Measurements from ENCODE around the gene SLC9A8.

The SLC9A8 gene

GRCh38 chr20:49814057-49814694 lies 1.5 kb downstream of the SLC9A8 start:
- DNase-seq: no peak

- no peak for DNase-seq
Observed at GRCh38 chr20:49818816-49819215, 6.2 kb downstream of the SLC9A8 start.

- no peak for DNase-seq
Observed at GRCh38 chr20:49819702-49820101, 7.1 kb downstream of the SLC9A8 start.

GRCh38 chr20:49821381-49821780 lies 8.8 kb downstream of the SLC9A8 start:
- DNase-seq: no peak

GRCh38 chr20:49821870-49822331 lies 9.3 kb downstream of the SLC9A8 start:
- DNase-seq: no peak

GRCh38 chr20:49823152-49823847 lies 10.7 kb downstream of the SLC9A8 start:
- no peak for DNase-seq

GRCh38 chr20:49824206-49824605 lies 11.6 kb downstream of the SLC9A8 start:
- no peak for DNase-seq

GRCh38 chr20:49825521-49826033 lies 12.9 kb downstream of the SLC9A8 start:
- DNase-seq: no peak

GRCh38 chr20:49831022-49831769 lies 18.6 kb downstream of the SLC9A8 start:
- DNase-seq: no peak

GRCh38 chr20:49831770-49832631 lies 19.4 kb downstream of the SLC9A8 start:
- DNase-seq: no peak

GRCh38 chr20:49832632-49833327 lies 20.2 kb downstream of the SLC9A8 start:
- no peak for DNase-seq

- no peak for DNase-seq
Observed at GRCh38 chr20:49833483-49833882, 20.9 kb downstream of the SLC9A8 start.

- no peak for DNase-seq
Observed at GRCh38 chr20:49835031-49835430, 22.4 kb downstream of the SLC9A8 start.

GRCh38 chr20:49838546-49838945 lies 25.9 kb downstream of the SLC9A8 start:
- no peak for DNase-seq

GRCh38 chr20:49843139-49843538 lies 30.5 kb downstream of the SLC9A8 start:
- DNase-seq: no peak

- DNase-seq: no peak
Observed at GRCh38 chr20:49843770-49844380, 31.2 kb downstream of the SLC9A8 start.

GRCh38 chr20:49845060-49845459 lies 32.4 kb downstream of the SLC9A8 start:
- no peak for DNase-seq

- peak; percentile 43 for DNase-seq
Observed at GRCh38 chr20:49846206-49846807, 33.7 kb downstream of the SLC9A8 start.

GRCh38 chr20:49850463-49851230 lies 38.0 kb downstream of the SLC9A8 start:
- DNase-seq: no peak

GRCh38 chr20:49851231-49851705 lies 38.6 kb downstream of the SLC9A8 start:
- DNase-seq: no peak

Data from activated CD4-positive, CD25-positive, alpha-beta regulatory T cell treated with anti-CD3 and anti-CD28 coated beads, Interleukin-2, amount 50 U/mL, for 72 hours (primary cell).